GM19023 (cell line): Measurements from ENCODE around the gene MYO9B.
"Not testable (repeated sequence)": the region's sequence is repeated elsewhere in the genome, so short reads cannot be mapped to it uniquely, and the experiment has no call there.

Experiments
- ATAC-seq: cut with Tn5 transposase; IDR thresholded peaks from one replicate; pipeline ENCODE4 v1.9.1; 2021; ENCODE audit warnings: mild to moderate bottlenecking, moderate library complexity; ENCODE audit not compliant: unreplicated experiment

The MYO9B gene

DNA sequence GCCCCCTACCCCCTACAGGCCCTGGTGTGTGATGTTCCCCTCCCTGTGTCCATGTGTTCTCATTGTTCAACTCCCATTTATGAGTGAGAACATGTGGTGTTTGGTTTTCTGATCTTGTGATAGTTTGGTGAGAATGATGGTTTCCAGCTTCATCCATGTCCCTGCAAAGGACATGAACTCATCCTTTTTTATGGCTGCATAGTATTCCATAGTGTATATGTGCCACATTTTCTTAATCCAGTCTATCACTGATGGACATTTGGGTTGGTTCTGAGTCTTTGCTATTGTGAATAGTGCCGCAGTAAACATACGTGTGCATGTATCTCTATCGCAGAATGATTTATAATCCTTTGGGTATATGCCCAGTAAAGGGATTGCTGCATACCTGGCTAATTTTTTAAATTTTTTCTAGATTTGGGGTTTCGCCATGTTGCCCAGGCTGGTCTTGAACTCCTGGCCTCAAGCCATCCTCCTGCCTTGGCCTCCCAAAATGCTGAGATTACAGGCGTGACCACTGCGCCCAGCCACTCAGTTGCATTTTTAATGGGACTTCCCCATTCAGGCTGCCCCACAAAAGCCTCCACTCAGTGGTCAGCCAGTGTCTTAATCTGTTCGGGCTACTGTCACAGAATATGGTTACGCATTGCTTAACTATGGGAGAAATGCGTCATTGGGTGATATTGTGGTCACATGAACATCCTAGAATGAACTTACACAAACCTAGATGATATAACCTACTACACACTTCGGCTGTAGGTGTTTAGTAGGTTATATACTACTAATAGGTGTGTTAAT, 62.7 kb downstream of the MYO9B start:
- not testable (repeated sequence) for ATAC-seq

DNA sequence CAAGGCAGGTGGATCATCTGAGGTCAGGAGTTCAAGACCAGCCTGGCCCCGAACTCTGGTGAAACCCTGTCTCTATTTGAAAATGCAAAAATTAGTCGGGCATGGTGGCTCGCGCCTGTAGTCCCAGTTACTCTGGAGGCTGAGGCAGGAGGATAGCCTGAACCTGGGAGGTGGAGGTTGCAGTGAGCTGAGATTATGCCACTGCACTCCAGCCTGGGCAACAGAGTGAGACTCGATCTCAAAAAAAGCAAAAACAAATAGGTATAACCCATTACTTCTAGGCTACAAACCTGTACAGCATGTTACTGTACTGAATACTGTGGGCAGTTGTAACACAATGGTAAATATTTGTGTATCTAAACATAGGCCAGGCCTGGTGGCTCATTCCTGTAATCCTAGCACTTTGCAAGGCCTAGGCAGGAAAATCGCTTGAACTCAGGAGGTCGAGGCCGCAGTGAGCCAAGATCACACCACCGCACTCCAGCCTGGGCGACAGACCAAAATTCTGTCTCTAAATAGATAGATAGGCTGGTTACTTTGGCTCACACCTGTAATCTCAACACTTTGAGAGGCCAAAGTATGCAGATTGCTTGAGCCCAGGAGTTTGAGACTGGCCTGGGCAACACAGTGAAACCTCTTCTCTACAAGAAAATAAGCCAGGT, 63.5 kb downstream of the MYO9B start:
- no peak for ATAC-seq

DNA sequence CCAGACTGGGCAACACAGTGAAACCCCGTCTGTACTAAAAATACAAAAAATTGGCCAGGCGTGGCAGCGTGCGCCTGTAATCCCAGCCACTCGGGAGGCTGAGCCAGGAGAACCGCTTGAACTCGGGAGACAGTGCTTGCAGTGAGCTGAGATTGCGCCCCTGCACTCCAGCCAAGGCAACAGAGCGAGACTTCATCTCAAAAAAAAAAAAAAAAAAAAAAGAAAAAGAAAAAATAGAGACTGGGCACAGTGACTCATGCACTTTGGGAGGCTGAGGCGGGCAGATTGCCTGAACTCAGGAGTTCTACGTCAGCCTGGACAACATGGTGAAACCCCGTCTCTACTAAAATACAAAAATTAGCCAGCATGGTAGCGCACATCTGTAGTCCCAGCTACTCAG, 69.2 kb downstream of the MYO9B start:
- ATAC-seq = not testable (repeated sequence)

GRCh38 chr19:17145546-17146497, 70.2 kb downstream of the MYO9B start:
- ATAC-seq = no peak

- no peak for ATAC-seq
Observed at GRCh38 chr19:17148130-17148529, 72.6 kb downstream of the MYO9B start.

DNA sequence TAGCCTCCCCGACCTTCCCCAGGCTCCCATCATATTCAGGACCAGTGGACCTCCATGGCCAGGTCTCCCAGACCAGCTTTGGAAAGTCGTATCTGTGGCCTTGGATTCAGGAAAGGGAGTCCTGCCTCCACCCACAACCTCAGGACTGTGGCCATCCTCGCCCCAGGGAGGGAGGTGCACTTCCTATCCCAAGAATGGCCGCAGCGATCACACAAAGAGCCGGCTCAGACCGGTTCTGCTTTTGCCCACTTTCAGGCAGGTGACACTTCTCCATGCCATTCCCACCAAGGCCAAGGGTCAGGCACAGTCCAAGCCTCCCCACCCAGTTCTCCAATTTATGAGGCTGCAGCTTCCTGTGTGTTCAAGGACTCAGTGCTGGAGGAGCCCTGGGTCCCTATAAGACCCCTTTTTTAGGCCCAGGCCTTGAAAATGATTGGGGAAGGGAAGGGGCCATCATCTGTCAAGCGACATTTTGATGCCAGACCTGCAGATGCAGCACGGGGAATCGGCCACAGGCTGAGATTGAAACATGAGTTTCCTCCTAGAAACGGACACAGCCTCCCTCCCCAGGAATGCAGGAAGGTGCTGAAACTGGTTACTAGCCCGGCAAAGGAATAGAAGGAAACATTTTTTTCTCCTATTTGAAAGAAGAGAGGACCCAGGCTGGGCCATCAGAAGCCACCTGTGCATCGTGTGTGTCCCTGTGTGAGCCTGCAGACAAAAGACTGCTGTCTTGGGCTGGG, 74.0 kb downstream of the MYO9B start:
- no peak for ATAC-seq

- ATAC-seq = no peak
Observed at GRCh38 chr19:17153996-17154395, 78.4 kb downstream of the MYO9B start.

- ATAC-seq = no peak
Observed at GRCh38 chr19:17155251-17155650, 79.7 kb downstream of the MYO9B start.

GRCh38 chr19:17156296-17156946, 80.8 kb downstream of the MYO9B start:
- no peak for ATAC-seq

- ATAC-seq = no peak
Observed at GRCh38 chr19:17156947-17157302, 81.3 kb downstream of the MYO9B start.

DNA sequence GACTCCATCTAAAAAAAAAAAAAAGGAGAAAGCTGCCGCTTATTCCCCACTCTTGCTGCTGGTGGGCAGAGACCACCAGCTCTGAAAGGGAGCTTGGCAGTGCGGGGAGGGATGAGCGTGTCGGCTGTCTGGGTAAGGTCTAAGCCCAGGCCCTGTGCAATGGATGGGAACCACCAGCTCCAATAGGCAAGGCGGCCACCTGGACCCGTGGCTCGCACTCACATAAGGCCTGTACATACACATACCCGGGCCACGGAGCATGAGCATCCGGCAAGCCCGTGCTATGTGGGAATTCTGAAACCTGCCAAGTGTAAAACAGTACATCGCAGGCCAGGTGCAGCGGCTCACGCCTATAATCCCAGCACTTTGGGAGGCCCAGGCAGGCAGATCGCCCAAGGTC, 83.0 kb downstream of the MYO9B start:
- no peak for ATAC-seq

DNA sequence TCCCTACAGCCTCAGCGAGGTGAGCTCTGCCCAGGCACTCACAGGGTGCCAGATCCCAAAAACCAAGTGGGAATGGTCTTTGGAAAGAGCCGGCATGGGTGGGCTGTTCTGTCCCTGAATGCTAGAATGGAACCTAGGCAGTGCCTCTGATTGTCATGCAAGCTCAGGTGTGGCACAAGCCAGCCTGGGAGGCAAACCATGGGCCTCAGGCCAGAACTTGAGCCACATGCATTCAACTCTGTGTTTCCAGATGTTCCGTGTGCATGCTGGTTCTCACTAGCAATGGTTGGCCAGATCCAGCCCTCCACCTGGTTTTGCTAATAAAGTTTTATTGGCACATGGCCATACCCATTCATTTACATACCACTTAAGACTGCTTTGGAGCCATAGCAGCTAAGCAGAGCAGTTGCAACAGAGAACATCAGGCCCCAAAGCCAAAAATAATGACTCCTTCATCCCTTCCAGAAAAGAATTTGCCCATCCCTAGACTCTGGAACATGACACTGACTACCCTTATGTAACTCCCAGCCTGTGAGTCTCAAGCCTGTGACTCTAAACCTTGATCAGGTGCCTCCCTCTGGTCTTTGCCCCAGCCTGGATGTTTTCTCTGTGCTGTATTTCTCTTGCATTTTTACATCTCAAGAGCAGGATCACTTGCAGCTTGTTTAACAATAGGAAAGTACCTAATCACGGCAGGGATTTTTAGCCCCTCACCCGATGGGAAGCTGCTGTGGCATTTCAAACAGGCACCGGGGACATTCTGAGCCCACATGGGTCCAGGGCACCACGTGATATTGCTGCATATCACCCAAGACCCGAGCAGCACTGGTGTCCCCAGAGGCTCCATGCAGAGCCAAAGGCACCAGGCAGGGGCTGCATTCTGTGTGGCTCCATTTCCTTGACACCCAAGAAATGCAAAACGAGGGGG, 84.2 kb downstream of the MYO9B start:
- ATAC-seq = no peak

DNA sequence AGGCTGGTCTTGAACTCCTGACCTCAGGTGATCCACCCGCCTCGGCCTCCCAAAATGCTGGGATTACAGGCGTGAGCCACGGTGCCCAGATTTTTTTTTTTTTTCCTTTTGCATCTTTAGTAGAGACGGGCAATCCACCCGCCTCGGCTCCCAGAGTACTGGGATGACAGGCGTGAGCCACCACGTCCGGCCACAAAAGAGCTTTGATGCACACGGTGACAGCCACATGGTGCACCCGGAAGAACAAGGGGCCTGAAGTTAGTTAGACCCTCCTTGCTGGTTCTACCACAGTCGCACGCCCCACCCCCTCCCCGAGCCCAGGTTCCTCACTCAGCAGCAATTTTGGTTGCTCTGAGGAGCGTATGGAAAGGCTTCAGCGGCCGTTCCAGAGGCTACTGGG, 85.3 kb downstream of the MYO9B start:
- ATAC-seq = no peak

GRCh38 chr19:17162131-17162530, 86.6 kb downstream of the MYO9B start:
- not testable (repeated sequence) for ATAC-seq

DNA sequence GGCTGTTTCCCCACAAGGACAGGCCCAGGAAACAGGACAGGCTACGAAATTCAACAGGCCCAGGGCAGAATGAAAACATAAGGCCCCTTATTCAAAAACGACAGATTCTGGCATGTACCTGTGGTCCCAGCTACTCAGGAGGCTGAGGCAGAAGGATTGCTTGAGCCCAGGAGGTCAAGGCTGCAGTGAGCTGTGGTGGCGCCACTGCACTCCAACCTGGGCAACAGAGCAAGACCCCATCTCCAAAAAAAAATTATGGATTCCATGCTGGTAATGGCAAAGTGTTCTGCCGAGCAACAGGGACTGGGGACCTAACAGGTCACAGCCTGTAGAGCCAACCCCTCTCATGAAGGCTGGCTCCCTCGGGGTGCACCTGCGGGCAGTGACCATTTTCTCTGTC, 87.0 kb downstream of the MYO9B start:
- ATAC-seq = no peak

DNA sequence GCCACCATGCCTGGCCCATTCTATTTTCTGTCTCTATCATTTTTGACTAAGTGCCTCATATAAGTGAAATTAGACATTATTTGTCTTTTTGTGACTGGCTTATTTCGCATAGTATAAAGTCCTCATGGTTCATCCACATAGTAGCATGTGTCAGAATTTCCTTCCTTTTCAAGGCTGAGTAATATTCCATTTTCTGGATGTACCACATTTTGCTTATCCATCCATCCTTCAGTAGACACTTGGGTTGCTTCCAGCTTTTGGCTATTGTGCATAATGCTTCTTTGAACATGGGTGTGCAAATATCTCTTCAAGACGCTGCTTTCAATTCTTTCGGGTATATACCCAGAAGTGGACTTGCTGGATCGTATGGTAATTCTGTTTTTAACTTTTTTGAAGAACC, 88.1 kb downstream of the MYO9B start:
- no peak for ATAC-seq

GRCh38 chr19:17164639-17165038, 89.1 kb downstream of the MYO9B start:
- ATAC-seq = no peak

DNA sequence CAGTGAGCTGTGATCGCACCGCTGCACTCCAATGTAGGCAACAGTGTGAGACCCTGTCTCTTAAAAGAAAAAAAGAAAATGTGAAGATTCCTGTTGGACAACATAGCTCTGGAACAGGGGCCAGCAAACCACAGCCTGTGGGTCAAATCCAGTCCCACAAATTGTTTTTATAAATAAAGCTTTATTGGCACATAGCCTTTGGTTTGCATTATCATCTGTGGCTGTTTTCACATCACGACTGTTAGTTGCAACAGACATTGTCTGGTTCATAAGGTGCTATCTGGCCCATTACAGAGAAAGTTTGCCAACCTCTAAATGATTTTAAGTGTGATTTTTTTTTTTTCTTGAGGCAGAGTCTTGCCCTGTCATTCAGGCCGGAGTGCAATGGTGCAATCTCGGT, 90.1 kb downstream of the MYO9B start:
- no peak for ATAC-seq
